ENCODE measurements around the gene FLNB.
A peak's percentile ranks its signal among the peaks of the same experiment; 100 is the strongest.

Gene FLNB

GRCh38 chr3:58106640-58107039 is 98.4 kb downstream of the FLNB start:
- no peak for DNase-seq (ENCODE audit: low spot score)

- no peak for DNase-seq (ENCODE audit: low spot score)
Observed at GRCh38 chr3:58107597-58107996, 99.4 kb downstream of the FLNB start.

DNA sequence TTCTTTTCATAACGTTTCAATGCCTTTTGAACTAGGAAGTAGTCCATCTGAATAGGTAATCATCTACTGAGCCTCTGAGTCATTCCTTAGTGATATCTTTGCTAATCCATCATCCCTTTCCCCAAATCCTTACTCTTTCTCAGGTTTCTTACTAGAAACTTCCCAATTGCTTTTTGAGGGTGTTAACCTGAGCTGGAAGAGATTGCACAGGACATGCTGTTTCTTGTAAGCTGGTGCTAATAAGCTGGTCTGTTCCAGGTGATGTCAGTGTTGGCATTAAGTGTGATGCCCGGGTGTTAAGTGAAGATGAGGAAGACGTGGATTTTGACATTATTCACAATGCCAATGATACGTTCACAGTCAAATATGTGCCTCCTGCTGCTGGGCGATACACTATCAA is 101.5 kb downstream of the FLNB start:
- DNase-seq (ENCODE audit: low spot score): no peak

GRCh38 chr3:58111513-58112184 is 103.4 kb downstream of the FLNB start:
- DNase-seq (ENCODE audit: low spot score): no peak

DNA sequence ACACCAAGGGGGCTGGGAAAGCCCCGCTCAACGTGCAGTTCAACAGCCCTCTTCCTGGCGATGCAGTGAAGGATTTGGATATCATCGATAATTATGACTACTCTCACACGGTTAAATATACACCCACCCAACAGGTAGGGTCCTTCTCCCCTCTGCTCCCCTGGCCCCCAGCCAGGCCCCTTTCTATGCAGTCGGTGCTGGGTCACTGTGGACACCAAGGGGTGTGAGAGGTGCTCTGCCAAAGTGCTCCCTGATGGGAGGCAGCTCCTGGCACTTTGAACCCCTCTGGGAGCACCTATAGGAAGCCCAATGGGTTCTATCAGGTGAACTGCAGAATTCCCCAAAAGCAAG is 103.9 kb downstream of the FLNB start:
- DNase-seq (ENCODE audit: low spot score): no peak

DNA sequence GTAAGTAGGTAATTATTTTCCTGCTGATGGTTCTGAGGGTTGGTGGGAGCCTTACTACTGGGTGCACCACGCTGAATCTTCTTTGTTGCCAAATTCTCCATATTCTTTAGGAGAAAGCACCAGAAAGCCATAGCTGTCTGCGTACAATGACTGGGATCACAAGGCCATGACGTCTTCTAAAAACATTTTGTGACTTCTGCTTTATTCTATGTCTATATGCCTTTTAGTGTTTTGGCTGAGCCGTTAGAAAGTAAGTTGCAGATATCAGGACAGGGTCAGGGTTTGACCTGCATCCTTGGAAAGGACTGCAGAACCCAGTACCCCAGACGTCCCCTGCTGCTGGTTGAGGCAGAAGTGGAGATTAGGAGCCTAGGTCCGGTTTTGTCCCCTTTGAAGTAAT is 107.0 kb downstream of the FLNB start:
- no peak for DNase-seq (ENCODE audit: low spot score)

DNA sequence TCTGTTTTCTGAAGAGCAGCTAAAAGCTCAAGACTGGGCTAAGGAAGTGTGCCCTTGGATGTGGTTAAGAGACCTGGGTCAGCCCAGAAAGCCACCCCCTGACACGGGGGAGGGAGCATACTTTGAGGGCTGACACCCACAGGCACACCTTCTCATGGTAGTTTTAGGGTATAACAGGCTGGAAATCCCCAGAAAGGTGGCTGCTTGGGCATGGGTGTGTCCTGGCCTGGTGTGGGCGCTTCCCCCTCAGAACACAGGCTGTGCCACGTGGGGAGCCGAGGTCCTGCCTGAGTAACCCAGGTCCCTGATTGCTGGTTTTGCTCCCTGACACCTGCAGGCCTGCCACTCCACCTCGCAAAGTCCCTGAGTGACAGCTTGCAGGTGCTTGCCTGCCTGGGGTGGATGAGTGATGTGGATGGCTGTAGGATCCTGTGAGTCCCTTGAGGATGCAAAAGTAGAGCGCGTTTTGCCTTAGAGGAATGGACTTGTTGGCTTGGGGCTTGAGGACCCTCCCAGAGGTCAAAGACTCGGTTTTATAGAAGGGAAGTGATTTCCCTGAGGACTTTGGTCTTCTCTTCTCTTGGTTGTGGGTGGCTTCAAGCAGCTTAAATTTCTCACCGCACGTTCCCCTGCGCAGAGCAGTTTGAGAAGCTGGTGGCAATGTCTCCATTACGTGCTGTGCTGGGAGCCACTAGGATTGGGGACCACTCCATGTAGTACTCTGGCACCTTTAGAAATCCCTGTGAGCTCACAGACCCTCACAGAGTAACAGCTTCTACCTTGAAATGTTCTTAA is 108.1 kb downstream of the FLNB start:
- DNase-seq (ENCODE audit: low spot score): no peak

GRCh38 chr3:58116985-58117384 is 108.8 kb downstream of the FLNB start:
- no peak for DNase-seq (ENCODE audit: low spot score)

- DNase-seq (ENCODE audit: low spot score): peak; percentile 91
Observed at GRCh38 chr3:58117561-58118181, 109.4 kb downstream of the FLNB start.

DNA sequence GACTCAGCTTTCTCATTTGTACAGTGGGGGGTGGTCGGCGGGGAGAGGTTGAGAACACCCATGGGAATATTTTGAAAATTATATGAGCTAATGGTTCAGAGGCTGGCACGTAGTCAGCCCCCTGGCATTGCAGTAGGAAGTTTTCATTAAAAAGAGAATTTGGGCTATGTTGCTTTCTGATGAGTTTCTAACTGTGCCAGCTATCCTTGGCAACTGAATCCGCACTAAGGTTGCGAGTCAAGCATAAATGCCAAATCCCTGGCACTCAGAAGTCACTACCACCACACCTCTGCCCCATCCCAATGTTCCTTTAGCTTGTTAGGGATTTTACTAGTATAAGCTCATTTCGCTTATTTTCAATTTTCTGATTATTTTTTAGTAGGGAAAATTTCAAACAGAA is 111.0 kb downstream of the FLNB start:
- DNase-seq (ENCODE audit: low spot score): peak; percentile 91

DNA sequence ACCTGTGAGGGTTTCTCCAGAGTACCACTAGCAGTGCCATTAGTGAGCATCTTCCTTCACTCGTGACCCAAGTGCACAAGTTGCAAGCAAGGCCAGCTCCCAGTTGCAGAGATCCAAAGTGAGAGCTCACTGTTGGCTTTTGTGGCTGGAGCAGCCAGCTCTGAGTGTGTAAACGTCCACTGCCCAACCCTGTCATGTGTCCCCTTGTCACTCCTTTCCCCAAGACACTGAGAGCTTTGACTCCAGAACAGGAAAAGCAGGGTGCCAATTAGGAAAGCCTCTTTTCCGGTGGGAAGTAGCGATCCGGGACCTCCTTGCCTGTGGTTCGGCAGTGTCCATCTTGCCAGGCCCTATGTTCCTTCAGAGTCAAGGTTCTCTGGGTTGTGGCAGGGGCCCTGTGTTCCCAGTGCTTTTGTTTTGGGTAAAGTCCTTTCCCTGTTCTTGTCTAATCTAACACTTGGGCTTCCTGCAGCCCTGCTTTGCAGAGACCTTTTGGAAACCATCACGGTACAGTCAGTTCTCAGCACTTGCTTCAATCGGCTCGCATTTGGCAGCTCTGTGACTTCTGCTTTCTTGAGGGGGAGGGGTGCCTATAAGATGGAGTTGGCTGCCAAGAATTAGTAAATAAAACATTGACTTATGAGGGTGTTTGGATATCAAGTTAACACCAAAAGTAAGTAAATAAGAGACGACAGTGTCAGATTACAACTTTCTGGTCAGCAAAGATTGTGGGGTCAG is 112.0 kb downstream of the FLNB start:
- peak; percentile 50 for DNase-seq (ENCODE audit: low spot score)

- DNase-seq (ENCODE audit: low spot score): no peak
Observed at GRCh38 chr3:58121183-58121582, 113.0 kb downstream of the FLNB start.

GRCh38 chr3:58122936-58123700 is 114.9 kb downstream of the FLNB start:
- DNase-seq (ENCODE audit: low spot score): no peak

- DNase-seq (ENCODE audit: low spot score): no peak
Observed at GRCh38 chr3:58124387-58124786, 116.2 kb downstream of the FLNB start.

DNA sequence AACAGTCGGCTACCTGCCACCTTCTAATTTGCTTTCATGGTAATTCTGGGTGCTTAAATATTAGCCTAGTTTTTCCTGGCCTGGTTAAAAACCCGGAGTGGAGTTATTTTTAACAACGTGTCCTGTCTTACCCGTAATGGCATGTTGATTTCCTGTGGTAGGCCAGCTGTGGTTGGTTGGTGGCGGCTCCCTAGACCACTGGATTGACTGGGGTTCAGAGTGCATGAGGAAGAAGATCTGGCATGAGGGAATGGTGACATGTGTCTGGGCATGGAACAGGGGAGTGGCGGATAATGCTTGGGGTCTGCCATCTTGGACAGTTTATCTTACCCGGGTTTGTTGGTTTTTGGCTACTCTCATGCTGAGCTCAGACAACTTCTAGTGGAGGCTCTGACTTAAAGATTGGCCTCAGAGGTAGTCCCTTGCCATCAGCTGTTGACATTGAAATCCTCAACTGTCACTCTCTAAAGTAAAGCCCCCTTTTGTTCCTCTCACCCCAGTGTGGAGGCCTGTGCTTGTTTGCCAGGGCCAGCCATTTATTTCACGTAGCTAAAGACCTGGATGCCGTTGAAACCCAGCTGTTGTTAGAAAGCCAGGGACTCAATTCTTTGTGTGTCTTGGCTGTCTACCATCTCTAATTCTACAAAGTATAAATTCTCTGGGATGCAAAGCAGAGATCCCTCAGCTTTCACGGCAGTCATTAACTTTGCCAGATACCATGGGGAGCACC is 121.0 kb downstream of the FLNB start:
- DNase-seq (ENCODE audit: low spot score): no peak

DNA sequence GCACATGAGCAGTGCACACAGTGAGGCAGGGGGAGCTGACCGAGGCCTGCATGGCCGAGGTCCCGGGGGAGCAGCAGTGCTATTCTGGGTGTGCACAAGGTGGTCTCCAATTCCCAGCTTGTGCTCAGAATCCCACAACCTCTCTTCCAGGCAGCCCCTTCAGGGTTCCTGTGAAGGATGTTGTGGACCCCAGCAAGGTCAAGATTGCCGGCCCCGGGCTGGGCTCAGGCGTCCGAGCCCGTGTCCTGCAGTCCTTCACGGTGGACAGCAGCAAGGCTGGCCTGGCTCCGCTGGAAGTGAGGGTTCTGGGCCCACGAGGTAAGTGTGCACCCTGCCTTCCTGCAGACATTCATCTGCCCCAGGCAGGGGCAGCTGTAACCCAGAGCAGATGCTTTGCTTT is 122.4 kb downstream of the FLNB start:
- no peak for DNase-seq (ENCODE audit: low spot score)

GRCh38 chr3:58131101-58131825 is 123.0 kb downstream of the FLNB start:
- no peak for DNase-seq (ENCODE audit: low spot score)

DNA sequence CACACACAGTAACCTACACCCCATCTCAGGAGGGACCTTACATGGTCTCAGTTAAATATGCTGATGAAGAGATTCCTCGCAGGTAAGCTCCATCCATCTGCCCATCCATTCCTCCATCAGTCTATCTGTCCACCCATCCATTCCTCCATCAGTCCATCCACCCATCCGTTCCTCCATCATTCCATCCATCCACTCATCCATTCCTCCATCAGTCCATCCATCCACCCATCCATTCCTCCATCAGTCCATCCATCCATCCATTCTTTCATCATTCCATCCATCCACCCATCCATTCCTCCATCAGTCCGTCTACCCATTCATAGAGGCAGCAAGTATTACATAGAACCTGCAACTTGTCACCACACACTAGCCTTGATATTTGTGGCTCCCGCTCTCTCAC is 124.6 kb downstream of the FLNB start:
- DNase-seq (ENCODE audit: low spot score): no peak

- DNase-seq (ENCODE audit: low spot score): no peak
Observed at GRCh38 chr3:58134468-58134867, 126.2 kb downstream of the FLNB start.

DNA sequence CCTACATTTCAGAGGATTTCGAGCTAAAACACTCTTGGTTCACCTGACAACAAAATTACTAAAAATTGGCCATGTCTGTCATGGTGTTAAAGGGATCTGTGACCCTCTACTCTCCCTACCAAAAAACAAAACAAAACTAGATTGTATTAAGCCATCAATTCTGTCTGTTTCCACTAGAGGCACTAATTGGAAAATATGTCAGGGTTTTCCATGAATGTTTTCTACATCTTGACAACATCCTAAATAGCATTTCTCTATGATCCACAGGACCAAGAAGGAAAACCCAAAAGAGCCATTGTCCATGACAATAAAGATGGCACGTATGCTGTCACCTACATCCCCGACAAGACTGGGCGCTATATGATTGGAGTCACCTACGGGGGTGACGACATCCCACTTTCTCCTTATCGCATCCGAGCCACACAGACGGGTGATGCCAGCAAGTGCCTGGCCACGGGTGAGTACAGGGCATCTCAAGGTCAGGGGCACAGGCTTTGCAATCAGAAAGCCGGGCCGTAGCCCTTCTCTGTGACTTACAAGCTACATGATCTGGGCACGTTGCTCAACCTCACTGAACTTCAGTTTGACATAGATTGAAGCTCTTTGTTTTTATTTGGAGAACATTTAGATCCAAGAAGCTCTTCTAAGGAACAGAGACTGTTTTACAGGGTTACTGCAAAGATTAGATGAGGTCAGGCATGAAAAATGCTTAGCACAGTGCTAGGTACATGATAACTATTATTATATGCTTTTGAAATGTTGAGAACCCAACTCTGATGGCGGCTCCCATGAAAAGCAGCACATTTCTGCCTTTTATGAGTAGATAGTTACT is 127.7 kb downstream of the FLNB start:
- DNase-seq (ENCODE audit: low spot score): no peak
